Hypothalamus (tissue), 51 donors: ENCODE data around the gene FANCC.
"Not testable (repeated sequence)": the region's sequence is repeated elsewhere in the genome, so short reads cannot be mapped to it uniquely, and the experiment has no call there.

Experiments used
- DNase-seq, 51 donors: peaks; one replicate each; lab custom pipeline; 2025; lab: John Stamatoyannopoulos, UW

FANCC gene

DNA sequence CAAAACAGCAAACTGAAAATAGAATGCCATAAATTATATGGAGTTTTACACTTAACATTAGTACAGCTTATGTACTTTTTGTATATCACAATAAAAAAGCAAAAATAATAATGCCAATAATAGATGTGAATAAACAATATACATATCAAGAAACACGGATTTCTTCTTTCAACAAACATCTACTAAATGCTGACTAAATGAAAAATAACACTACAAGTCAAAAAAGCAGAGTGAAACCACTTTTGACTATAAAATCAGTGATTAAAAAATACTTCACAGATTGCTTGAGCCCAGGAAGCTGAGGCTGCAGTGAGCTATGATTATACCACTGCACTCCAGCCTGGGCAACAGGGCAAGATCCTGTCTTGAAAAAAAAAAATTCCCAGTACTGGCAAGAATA, 32.2 kb downstream of the FANCC start:
- DNase-seq = no peak

DNA sequence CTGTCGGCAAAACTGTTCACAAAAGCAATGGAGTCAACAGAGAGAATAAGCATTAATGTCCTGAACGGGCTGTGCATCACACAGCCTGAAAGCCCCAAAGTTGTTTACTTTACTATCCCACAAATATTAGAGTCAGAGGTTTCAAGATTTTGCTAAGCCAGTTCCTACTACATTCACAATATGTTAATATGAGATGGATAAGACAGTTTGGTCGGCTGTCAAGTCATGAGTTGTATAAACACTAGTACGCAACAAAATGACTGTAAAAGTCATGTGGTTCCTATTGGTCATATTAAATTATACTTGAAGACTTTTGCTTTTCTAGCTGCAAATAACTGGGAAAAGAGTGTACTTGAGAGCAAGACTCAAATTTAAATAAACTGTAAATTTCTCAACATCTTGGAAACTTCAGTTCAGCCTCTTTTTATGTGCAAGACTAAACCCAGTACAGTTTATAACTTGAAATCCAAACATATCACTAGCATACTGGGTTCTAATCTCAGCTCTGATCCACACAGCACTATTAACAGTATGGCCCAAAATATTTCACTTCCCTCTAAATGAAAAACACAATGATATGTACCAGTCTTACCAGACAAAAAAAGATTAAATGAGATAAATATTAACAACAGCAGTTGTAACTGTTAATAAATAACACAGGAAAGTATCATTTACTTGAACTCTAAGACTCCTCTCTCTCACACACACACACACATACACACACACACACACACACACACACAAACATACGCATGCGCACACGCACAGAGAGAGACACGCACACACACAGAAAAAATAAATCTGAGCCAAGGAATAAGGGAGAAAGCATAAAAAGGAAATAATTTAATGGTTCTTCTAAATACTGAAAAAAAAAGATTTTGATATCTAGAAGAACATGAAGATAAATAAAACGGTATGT, 33.1 kb downstream of the FANCC start:
- no peak for DNase-seq

DNA sequence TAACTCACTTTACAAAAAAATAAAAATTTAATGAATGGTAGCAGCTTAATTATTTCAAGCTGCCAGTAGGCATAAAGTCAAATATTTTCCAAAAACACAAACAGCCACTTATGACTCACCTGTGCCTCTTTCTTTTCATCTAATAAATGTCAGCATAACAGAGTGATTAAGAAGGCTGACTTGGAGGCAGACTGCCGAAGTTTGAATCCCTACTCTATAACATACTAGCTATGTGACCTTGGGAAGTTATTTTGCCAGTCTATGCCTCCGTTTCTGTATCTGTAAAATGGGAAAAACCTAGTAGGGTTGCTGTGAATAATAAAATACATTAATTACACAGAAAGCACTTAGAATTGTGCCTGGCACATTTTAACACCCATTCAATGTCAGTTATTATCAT, 33.8 kb downstream of the FANCC start:
- no peak for DNase-seq

DNA sequence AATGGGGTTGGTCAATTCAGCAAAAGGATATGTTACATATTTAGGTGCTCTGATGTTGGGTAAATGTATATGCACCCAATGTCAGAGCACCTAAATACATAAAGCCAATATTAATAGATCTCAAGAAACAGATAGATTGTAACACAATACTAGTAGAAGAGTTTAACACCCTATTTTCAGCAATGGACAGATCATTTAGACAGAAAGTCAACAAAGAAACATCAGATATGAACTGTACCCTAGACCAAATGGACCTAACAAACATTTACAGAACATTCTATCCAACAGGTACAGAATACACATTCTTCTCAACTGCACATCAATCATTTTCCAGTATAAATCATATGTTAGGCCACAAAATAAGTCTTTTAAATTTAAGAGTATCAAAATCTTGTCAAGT, 35.2 kb downstream of the FANCC start:
- no peak for DNase-seq

DNA sequence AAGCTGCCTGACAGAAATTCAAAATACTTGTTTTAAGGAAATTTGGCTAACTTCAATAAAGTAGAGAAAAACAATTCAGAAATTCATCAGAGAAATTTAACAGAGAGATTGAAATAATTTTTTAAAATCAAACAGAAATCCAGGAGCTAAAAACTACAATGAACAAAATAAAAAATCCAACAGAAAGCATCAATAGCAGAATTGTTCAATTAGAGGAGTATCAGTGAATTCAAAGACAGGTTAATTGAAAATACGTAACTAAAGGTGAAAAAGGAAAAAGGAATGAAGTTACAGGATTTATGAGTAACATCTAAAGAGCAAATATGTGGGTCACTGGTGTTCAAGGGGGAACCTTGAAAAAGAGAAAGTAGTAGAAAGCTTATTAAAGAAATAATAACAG, 36.8 kb downstream of the FANCC start:
- no peak for DNase-seq

DNA sequence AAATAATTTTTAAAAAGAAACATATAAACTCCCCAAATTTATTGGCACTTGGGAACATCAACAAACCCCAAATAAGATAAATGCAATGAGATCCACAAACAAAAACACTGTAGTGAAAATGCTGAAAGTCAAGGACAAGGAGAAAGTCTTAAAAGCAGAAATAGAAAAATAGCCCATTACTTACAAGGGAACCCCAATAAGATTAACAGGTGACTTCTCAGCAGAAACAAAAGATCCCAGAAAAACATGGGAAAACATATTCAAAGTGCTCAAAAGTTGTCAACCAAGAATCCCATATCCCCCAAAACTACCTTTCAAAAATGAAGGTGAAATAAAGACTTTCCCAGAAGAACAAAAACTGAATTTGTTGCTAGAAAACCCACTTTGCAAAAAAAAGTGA, 40.0 kb downstream of the FANCC start:
- DNase-seq = no peak

DNA sequence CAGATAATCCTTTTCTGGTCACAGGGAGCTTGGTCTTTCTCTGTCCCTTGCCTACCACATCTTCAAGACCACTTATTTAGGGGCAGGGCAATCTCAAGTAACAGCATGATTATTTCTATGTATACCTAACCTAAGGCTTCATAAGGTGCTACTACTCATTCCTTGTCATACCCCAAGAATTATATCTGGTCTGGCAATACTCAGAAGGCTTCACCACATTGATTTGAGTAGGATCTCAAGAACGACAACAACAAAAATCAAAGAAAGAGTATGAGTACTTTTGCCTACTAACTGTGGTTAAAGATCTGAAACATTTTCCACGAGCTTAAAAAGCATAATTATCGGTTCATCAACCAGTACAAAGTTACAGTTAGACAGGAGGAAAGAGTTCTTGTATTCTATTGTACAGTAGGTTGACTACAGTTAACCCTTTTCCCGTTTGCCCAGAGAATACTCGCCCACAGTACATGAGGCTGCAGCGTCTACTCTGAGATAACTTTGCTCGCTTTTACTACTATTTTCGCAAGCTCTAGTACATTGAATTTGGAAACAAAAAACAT, 41.0 kb downstream of the FANCC start:
- DNase-seq = no peak

DNA sequence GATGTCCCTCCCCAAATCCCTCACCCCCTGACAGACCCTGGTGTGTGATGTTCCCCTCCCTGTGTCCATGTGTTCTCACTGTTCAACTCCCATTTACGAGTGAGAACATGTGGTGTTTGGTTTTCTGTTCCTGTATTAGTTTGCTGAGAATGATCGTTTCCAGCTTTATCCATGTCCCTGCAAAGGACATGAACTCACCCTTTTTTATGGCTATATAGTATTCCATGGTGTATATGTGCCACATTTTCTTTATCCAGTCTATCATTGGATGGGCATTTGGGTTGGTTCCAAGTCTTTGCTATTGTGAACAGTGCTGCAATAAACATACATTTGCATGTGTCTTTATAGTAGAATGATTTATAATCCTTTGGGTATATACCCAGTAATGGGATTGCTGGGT, 43.3 kb downstream of the FANCC start:
- not testable (repeated sequence) for DNase-seq

DNA sequence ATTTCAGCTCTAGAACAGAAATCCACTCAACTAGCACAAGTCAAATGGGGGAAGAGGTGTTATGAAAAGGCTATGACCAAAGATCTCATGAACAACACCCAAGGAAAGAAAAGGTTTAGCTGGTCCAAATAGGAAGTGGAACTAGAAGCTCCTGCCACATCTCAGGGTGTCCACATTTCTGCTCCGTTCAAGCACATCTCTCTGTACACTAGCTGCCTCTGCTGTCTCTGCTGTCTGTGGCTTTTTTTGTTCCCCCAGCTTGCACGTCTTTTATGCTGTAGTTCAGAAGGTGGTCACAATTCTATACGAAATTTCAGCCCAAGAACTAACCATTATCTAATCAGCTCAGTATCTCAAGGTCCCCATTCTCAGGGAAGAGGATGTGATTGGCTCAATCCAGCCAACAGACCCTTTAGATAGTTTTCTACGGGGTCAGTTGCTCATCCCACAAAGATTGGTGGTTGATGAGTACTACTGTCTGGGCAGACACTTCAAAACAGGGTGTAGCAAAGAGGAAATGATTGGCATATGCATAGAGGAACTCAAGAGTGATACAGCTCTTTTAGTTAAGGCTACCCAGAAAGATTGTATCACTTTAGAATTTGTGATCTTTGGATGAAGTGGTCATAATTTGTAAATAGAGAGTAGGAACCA, 44.0 kb downstream of the FANCC start:
- DNase-seq = no peak

DNA sequence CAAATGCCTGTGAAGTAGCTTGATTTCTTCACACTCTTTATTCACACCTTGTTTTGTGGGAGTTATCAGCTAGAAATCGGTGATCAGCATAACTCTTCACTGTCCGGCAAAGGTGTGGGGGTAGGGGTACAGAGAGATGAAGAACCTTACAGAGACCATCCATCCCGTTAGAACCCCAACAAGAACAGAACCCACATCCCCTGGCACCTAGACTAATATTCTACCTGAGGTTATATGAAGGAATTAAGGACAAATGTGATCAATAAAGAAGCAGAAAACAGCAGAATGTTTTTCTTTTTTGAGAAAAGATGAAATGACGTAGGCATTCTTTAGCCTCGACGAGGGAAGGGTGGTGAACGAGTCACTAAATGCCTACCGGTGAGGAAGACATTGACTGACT, 44.7 kb downstream of the FANCC start:
- no peak for DNase-seq

DNA sequence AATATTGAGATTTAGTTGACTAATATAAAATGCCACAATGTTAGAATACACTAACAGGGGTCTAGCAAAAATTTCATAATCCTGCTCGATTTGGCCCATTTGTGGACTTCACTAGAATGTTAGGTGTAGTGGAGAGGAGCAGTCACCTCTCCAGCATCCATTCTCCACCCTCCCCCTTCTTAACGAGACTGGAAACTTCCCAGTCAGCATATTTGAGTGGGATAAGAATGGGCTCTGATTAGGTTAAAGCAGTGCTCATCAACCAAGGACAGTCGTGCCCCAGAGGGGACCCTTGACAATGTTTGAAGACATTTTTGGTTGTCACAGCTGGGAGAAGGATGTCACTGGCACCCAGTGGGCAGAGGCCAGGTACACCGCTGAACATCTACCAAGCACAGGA, 46.7 kb downstream of the FANCC start:
- DNase-seq = no peak

DNA sequence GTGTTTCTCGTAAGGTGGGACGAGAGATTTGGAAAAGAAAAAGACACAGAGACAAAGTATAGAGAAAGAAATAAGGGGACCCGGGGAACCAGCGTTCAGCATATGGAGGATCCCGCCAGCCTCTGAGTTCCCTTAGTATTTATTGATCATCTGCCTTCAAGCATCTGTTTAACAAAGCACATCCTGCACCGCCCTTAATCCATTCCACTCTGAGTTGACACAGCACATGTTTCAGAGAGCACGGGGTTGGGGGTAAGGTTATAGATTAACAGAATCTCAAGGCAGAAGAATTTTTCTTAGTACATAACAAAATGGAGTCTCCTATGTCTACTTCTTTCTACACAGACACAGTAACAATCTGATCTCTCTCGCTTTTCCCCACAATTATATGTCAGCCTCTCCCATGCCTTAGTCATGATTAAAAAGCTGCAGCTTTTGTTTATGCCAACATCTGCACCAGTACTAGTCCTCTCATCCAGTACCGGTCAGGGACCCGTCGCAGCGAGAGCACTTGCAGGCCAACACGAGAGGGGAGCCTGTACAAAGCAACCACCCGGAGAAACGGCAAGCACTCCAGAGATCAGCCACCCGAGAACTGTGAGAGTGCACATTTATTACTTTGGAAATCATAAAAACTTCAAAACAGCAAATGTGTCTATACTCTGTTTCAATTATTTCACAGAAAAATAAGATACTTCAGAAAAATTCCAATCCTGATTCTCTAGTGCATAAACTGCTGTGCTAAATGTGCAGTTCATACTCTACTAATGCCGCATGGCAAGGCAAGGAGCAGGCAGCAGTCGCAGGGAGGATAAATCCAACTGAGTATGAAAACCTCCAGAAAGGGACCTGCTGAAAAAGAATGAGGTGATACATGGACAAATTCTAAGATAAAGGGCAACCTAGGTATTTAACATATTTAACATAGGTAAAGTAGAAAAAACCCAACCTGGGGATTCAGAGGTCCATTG, 47.4 kb downstream of the FANCC start:
- not testable (repeated sequence) for DNase-seq

DNA sequence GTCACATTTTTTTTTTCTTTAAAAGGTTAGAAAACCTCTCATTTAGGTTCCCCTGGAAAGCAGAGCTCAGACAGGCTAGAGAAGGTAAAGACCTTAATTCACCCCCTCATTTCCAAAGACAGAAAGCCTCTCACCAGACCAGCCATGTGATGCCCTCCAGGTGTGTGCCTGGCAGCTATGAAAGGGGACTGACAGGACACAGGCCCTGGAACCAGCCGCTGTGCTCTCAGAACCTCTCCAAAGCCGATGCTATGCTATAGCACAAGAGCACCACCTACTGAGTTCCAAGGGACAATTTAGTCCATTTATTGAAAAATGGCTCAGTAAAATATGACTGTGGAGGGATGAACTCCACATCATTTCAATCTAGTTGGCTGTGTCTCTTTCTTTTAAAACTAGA, 48.8 kb downstream of the FANCC start:
- DNase-seq = peak in 14 of 51 donors; percentile 1 to 21 (median 8)

DNA sequence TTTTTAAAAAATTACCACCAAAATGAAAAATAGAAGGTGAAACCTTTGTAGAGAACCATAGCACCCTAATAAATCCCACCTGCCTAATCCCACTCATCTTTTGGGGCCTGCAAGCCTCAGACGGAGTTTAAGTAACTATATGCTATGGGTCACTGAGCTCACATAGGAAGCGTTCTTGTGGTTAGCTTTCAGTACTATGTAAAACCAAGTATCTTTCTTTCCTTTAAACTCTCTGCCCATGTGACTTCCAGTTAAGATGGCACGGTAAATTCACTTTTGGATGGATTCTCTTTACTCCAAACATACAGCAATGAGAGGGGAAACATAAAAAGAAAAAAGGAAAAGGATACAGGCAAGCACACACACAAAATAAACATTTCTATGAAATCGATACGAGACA, 50.9 kb downstream of the FANCC start:
- no peak for DNase-seq

DNA sequence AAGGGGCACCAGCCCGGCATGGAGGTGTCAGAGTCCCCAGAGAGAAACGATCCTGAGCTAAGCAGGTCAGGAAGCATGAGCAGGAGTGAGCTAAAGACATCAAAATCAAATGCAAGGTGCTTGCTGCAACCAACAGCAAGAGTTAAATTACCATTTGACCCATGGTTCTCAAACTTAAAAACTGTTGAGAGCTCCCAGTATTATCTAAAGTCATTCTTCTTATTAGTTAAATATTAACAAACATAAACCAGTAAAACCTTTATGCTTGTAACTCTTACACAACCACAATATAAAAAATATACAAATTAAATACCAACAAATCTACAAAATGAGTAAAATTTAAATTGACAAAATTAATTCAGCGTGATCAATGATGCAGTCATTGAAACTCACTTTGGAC, 51.5 kb downstream of the FANCC start:
- DNase-seq = no peak

DNA sequence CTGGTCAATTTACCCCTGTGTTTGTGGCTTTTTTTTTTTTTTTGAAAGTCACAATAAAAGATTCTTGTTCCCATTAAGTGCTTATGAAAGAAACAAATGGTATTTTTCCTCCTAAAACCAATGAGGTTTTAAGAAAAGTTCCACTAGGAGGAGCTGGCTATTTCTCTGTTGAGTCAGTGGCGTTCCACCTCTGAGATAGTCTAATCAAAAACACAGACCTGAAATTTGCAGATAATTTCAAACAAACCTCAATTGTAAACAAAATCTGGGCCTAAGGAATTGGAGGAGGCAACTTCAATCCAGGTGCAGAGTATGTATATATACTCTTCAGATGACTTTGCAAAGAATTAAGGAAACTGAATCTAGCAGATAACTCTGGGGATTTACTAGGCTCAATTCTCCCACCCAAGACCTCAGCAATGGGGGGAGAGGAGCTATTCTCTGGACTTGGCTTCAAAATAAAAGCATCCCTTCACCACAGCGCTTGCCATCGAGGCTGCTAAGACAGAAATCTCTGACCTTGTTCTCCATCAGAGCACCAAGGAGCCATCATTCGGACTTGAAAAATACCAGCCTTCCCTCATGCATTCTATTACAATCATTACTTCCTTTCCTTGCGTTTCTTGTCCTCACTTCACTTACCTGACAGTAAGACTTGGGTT, 52.4 kb downstream of the FANCC start:
- DNase-seq = no peak

DNA sequence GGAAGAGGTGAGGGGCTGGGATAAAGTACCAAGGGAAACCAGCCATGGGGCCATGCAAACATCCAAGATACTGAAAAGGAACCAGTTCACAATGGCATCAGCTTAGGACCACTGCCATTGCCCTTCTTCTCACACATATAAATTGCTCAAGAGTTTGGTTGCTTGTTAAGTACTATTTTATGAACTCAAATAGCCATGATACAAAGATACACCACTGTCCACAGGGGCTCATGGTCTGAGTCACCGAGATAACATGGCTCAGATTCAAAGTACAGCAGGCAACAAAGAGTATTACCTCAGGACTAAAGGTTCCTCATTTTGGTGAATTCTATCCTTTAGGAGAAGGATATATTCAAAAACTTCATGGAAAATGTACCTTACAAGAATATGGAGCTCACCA, 55.6 kb downstream of the FANCC start:
- no peak for DNase-seq

DNA sequence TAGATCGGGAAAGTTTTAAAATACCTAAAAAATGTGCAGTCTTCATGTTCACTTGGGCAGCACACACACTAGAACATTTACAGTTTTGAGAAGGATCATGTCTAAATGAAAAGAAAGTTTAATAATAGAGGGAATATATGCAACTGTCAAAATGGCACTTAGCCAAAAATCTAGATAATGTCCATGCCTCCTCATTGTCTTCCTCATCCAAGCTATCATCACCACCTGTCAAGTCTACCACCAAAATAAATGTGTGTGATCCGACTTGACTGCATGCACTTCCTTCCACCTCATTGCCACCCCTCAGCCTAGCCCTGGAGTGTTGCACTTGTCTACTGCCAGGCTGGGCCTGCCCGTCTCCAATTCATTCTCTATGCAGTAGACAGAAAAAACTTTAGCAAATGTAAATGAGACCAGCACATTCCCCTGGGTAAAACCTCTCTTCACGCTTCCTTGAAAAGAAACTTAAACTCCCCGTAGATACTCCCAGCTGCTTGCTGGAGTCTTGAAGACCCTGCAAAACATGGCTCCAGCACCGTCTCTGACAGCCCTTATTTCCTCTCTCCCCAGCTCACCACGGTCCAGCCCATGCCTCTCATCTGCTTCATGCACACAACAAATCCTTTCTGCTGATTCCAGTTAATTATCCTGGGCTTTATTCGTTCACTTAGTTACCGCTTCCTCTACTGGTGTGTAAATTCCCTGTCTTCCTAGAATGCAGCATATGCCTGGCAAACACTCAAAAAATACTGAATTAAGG, 66.9 kb downstream of the FANCC start:
- DNase-seq = no peak

DNA sequence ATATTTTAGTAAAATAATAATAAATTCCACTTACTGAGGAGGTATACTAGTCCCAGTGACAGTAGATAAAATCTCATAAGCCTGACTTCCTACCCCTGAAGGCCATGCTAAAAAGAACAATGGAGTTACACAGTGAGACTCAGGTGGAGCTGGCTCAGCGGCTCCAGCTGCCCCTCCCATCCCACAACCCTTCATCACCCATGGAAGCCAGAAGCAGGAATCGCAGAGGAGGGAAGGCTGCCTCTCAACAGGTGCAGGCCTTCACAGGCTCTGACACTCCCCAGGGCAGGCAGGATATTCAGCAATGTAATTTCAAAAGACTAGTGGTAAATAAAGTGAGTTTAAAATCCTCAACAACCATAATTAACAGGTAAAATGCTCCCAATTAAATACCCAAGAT, 67.5 kb downstream of the FANCC start:
- no peak for DNase-seq
